ENCODE measurements around the gene LTO1.
A peak's percentile ranks its signal among the peaks of the same experiment; 100 is the strongest.

LTO1 gene

GRCh38 chr11:69642913-69643632 is 32.1 kb downstream of the LTO1 start:
- H3K27me3 ChIP-seq (ENCODE audit: insufficient read depth, low read depth, severe bottlenecking), result peaks cover 59% of the 10 kb centered on the region
- H3K27ac ChIP-seq, result no peak overlapping the region
- peak overlapping the region; percentile 62 for H3K4me3 ChIP-seq (ENCODE audit: low read depth, low read length)
- peak; percentile 91 for TF ChIP-seq CTCF (IDR thresholded peaks at IDR 0.05; ENCODE audit: low read depth, low read length)
- peak; percentile 60 for DNase-seq
- no peaks in the 10 kb centered on the region for H3K9me3 ChIP-seq (ENCODE audit: severe bottlenecking)
- H3K36me3 ChIP-seq, result no peaks in the 10 kb centered on the region

GRCh38 chr11:69642549-69642912 is 32.6 kb downstream of the LTO1 start:
- peak overlapping the region; percentile 6; the same call in 1 of the 2 replicates for H3K4me3 ChIP-seq (ENCODE audit: low read depth, low read length)
- H3K9me3 ChIP-seq (ENCODE audit: severe bottlenecking), result no peaks in the 10 kb centered on the region
- no peak for TF ChIP-seq CTCF (IDR thresholded peaks at IDR 0.05; ENCODE audit: low read depth, low read length)
- no peak overlapping the region for H3K27ac ChIP-seq
- no peak for DNase-seq
- no peaks in the 10 kb centered on the region for H3K36me3 ChIP-seq
- peaks cover 65% of the 10 kb centered on the region for H3K27me3 ChIP-seq (ENCODE audit: insufficient read depth, low read depth, severe bottlenecking)

- no peak for DNase-seq
Observed at GRCh38 chr11:69641681-69642548, 33.2 kb downstream of the LTO1 start.

GRCh38 chr11:69640995-69641581 is 34.1 kb downstream of the LTO1 start, which contains the start of gene CCND1:
CCND1 (plus strand) TSS chr11:69641156; CDS start chr11:69641314, 158 bp downstream.
- peak; percentile 53 for DNase-seq

More at GRCh38 chr11:69641681-69642548, 33.2 kb downstream of the LTO1 start:
- TF ChIP-seq CTCF (IDR thresholded peaks at IDR 0.05; ENCODE audit: low read depth, low read length), result no peak
- Histone ChIP-seq H3K36me3 (no peaks in the 10 kb centered on the region), H3K27ac (no peak overlapping the region), H3K9me3 (ENCODE audit: severe bottlenecking) (no peaks in the 10 kb centered on the region), H3K27me3 (ENCODE audit: insufficient read depth, low read depth, severe bottlenecking) (peaks cover 71% of the 10 kb centered on the region), H3K4me3 (ENCODE audit: low read depth, low read length) (peak overlapping the region; percentile 15)

More at GRCh38 chr11:69640995-69641581, 34.1 kb downstream of the LTO1 start, which contains the start of gene CCND1:
- Histone ChIP-seq H3K9me3 (ENCODE audit: severe bottlenecking) (no peaks in the 10 kb centered on the region), H3K36me3 (no peaks in the 10 kb centered on the region), H3K27ac (no peak within 1 kb of the TSS), H3K27me3 (ENCODE audit: insufficient read depth, low read depth, severe bottlenecking) (peaks cover 79% of the 10 kb centered on the region), H3K4me3 (ENCODE audit: low read depth, low read length) (peak within 1 kb of the TSS; percentile 15; the same call in 1 of the 2 replicates)
- TF ChIP-seq CTCF (IDR thresholded peaks at IDR 0.05; ENCODE audit: low read depth, low read length), result peak; percentile 18; the same call in 1 of the 2 replicates

All from WERI-Rb-1 (cell line).